Transverse colon (tissue), 4 donors: ENCODE measurements around the gene BSPH1.

ENCODE experiments used
- EP300 ChIP-seq: sonication (generic); formaldehyde crosslinking; IDR thresholded peaks from one replicate; pipeline ENCODE4 v1.6.1; 2017; ENCODE audit warnings: antibody characterized with exemption, low read depth
- POLR2AphosphoS5 ChIP-seq, 3 donors: sonication (generic); formaldehyde crosslinking; IDR thresholded peaks; one replicate each; pipeline ENCODE4 v1.6.1; 2016; ENCODE audit warnings: antibody characterized with exemption in 3 of 3
- TF ChIP-seq, protein P1 (sequence below), 5 experiments: fragments of 200-600 bp in 3 of 5; fragments of 450-650 bp in 2 of 5; sonication (generic) in 3 of 5; IDR thresholded peaks; 1 replicate in 2 of 5; 2 replicates in 3 of 5; pipeline ENCODE4 v1.5.1; 2016 to 2017; ENCODE audit warnings: antibody characterized with exemption in 5 of 5, inconsistent platforms in 3 of 5, mild to moderate bottlenecking in 2 of 5, moderate library complexity in 1 of 5

DNA sequence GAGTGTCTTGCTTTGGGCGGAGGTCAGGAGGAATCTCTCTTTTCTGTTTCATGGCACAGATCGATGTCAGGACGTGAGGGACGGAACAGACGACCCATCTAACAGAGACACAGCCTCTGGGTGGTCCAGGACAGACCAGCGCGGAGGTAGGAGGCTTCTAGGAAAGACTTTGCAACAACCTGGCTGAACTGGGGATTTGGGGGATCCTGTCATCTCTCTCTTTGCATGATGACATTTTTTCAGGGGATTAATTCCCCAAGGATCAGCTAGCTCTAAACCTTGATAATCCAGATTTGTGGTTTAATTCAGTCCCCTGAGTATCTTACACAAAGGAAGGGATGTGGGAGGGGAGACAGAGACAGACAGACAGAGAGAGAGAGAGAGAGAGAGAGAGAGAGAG, 37.5 kb upstream of the BSPH1 start:
- TF ChIP-seq, protein P1, sequence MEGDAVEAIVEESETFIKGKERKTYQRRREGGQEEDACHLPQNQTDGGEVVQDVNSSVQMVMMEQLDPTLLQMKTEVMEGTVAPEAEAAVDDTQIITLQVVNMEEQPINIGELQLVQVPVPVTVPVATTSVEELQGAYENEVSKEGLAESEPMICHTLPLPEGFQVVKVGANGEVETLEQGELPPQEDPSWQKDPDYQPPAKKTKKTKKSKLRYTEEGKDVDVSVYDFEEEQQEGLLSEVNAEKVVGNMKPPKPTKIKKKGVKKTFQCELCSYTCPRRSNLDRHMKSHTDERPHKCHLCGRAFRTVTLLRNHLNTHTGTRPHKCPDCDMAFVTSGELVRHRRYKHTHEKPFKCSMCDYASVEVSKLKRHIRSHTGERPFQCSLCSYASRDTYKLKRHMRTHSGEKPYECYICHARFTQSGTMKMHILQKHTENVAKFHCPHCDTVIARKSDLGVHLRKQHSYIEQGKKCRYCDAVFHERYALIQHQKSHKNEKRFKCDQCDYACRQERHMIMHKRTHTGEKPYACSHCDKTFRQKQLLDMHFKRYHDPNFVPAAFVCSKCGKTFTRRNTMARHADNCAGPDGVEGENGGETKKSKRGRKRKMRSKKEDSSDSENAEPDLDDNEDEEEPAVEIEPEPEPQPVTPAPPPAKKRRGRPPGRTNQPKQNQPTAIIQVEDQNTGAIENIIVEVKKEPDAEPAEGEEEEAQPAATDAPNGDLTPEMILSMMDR (IDR thresholded peaks at IDR 0.05), result no peak
- TF ChIP-seq EP300 (no peak), POLR2AphosphoS5 (IDR thresholded peaks at IDR 0.05) (no peak)
